SKM-1 (cell line): Measurements from ENCODE around the gene TBCE.
"Not testable (repeated sequence)": the region's sequence is repeated elsewhere in the genome, so short reads cannot be mapped to it uniquely, and the experiment has no call there.

Source experiments
- DNase-seq: peaks from one replicate; lab custom pipeline; 2025; ENCODE audit not compliant: unreplicated experiment; lab: John Stamatoyannopoulos, UW

TBCE gene

DNA sequence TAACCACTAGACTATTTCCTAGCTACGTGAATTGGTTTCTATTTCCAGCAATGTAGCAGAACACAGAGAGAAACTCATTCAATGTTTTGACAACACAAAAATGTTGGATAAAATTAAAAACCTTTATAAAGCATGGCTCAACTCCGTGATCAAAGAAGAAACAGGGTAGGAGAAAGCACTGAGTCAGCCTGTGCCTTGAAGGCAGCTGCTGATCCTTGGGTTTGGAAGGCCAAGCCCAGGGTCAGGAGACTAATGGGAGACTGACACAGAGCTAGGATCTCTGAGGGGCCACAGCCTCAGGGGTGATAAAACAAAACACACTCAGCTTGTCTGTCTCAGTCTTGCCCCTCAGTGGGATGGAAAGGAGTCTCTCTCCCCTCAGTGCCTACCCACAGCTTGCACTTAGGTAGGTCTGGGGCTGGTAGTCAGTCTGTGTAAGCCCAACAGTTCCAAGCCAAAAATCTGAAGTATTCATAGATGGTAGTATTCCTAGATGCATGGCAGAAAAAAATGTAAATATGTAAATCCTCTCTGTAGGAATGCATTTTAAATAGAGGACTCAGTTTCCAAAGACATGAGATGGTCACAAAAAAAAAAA lies 83.8 kb downstream of the TBCE start:
- no peak for DNase-seq

DNA sequence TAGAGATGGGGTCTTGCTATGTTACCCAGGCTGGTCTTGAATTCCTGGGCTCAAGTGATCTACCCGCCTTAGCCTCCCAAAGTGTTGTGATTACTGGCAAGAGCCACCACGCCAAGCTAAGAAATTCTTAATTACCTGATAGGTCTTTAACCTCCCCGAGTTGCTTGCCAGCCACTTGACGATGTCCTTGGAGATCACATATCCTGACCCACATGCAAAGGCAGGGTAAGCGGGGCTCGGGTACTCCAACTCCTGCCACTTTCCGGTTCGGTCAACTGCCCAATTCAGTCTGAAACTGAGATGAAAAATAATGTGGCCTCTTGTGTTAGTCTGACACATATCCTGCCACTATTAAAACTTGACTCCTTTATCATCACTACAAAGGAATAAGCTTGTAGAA lies 86.8 kb downstream of the TBCE start:
- DNase-seq, result no peak

DNA sequence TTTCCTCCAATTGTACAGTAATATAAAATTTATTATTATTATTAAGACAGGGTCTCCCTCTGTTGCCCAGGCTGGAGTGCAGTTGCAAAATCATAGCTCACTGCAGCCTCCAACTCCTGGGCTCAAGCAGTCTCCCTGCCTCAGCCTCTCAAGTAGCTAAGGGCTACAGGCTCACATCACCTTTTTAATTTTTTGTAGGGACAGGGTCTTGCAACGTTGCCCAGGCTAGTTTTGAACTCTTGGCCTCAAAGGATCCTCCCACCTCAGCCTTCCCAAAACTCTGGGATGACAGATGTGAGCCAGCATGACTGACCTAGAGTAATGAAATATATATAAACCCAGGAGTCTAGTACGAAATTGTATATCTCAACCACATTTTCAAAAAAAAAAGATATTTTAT lies 87.9 kb downstream of the TBCE start:
- DNase-seq, result no peak

DNA sequence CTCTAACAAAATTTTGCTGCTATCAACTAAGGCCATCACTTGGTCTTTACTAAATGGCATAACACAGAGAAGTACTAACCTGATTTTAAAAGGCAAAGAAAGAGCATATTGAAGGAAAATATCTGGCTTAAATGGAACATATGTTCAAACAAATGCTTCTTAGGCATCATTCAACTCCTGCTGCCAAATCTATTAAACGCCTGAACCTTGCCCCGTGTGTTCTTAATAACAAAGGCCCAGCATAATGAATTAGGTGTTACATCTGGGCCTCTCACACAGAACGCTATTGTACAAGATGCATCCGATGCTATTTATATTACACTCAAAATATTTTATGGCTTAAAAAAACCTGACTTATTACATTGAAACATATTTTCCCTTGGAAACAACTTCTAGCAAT lies 88.6 kb downstream of the TBCE start:
- no peak for DNase-seq

DNA sequence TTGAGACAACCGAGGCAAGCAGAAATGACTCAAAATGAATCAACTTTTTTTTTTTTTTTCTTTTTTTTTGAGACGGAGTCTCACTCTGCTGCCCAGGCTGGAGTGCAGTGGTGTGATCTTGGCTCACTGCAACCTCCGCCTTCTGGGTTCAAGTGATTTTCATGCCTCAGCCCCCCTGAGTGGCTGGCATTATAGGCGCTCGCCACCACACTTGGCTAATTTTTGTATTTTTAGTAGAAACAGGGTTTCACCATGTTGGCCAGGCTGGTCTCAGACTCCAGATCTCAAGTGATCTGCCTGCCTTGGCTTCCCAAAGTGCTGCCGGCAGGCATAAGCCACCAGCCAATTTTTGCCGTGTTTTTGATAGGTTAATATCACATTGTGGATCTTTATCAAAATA lies 90.6 kb downstream of the TBCE start:
- not testable (repeated sequence) for DNase-seq

DNA sequence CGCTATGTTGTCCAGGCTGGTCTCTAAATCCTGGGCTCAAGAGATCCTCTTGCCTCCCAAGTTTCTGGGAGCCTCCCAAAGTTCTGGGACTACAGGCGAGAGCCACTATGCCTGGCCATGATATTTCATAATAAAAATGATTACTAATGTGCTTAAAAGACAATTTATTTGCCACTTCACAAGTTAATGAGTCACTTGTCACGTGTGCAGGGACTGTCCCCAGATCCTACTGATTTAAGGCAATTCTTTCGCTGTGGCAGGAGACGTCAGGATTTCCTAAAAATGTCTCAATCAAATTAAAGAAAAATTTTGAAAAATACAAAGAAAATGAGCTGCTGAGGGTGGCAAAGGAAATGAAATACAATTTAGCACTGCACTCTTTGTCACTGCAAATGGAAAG lies 93.5 kb downstream of the TBCE start:
- DNase-seq, result no peak

DNA sequence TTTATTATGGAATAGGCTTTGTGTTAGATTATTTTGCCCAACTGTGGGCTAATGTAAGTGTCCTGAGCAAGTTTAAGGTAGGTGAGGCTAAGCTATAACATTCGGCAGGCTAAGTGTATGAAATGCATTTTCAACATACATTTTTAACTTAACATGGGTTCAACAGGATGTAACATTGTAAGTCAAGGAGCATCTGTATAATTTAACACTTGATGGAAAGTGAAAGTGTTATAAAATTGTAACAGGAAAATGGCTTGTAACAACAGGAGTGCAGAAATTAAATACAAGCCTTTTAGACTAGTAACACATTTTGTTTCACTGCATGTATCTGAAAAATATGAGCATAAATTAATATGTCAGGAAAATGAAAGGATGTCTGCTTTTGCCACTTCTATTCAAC lies 94.7 kb downstream of the TBCE start:
- no peak for DNase-seq

DNA sequence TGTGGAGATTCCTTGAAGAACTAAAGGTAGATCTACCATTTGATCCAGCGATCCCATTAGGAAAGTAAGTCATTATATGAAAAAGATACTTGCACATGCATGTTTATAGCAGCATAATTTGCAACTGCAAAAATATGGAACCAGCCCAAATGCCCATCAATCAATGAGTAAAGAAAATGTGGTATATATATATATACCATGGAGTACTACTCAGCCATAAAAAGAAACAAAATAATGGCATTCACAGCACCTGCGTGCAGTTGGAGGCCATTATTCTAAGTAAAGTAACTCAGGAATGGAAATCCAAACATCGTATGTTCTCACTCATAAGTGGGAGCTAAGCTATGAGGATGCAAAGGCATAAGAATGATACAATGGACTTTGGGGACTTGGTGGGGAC lies 95.6 kb downstream of the TBCE start:
- not testable (repeated sequence) for DNase-seq

DNA sequence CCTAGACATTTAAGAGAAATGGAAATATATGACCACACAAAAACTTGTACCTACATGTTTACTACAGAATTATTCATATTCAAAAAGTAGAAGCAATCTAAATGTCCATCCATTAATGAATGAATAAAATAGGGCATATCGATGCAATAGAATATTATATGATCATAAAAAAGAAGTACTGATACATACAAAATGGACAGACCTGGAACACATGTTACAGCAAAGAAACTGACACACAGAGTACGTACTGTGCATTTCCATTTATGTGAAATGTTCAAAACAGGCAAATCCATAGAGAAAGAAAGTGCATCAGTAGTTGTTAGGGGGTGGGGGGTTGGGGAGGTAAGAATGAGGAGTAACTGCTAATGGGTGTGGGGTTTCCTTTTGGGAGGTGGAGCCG lies 97.8 kb downstream of the TBCE start:
- no peak for DNase-seq

DNA sequence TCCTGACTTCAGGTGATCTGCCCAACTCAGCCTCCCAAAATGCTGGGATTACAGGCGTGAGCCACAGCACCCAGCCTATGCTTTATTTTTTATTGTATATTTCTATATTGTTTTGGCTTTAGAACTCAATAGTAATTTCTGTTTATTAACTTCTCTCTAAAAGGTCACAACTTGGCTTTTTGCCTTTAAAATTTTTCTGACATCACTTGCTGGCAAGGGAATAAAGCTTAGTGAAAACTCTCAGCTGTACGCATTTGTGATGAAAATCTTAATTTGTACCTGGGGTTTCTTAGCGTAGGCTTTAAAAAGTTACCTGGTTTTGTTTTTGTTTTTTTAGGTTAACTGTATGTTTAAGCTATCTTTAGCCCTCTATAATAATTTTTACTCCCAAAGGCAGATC lies 100.8 kb downstream of the TBCE start:
- no peak for DNase-seq

DNA sequence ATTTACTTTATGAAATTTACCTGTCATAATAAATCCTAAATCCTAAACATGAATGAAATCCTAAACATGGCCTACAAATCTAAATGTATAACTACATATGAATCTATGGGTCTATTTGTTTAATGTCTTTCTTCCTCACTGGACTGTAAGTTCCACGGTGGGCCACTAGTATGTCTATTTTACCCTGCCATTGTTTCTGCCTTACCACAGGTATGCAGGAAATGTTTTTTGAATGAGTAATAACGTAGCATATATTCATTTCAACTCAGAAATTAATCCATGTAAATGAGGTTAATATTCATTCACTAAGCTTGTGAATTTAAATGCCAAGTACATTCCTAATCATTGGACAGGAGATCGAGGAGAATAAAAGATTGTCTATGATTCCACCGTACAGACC lies 101.7 kb downstream of the TBCE start:
- no peak for DNase-seq

DNA sequence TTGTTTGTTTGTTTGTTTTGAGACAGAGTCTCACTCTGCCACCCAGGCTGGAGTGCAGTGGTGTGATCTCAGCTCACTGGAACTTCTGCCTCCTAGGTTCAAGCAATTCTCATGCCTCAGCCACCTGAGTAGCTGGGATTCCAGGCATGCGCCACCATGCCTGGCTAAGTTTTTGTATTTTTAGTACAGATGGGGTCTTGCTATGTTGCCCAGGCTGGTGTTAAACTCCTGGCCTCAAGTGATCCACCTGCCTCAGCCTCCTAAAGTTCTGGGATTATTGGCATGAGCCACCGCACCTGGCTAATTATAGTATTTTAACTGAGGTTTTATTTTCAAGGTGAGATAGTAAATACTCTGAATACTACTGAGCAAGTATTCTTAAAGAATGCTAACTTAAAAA lies 102.7 kb downstream of the TBCE start:
- not testable (repeated sequence) for DNase-seq

DNA sequence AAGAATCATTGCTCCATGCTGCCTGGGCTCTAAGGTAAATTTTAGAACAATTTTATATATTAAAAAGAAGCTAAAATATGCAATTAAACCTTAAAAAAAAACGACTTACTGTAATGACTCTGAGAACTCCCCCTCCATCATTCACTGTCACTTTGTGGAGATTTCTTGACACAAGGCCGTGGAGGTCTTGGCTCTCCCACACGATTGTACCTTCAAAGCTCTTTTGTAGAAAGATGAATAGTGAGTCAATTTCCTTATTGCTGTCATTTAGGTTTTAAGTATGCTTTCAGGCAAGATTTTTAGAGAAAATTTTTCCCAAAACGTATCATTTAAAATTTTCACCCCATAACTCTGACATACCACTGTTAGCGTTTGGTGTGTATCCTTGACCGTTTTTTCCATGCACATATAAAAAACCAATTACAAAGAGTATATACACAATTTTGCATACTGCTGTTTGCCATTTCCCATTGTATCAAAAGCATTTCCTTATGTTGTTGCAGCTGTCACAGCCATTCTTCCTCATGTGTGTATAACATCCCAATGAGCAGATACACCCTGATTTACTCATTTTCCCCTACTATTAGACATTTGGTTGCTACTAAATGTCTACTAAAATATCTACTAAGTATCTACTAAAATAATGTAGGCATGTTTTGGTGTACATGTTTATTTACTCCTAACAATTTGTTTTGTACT lies 103.7 kb downstream of the TBCE start:
- DNase-seq, result no peak

DNA sequence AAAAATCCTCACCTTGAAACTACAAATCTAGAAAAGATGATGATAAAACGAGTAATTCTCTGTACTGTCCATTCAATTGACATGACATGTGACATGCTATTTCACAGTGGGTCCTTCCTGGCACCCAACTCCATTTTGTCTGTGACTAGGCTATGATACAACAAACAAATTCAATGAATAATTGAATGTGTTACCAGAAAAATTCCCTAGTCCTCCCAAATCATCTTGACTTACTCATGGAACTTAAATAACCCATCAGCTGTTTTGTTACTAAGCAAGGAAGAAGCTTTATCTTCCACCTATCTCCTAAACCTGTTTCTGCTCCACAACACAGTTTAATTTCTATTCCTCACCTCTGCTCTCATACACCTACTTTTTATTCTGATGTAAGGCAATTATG lies 106.6 kb downstream of the TBCE start:
- no peak for DNase-seq

DNA sequence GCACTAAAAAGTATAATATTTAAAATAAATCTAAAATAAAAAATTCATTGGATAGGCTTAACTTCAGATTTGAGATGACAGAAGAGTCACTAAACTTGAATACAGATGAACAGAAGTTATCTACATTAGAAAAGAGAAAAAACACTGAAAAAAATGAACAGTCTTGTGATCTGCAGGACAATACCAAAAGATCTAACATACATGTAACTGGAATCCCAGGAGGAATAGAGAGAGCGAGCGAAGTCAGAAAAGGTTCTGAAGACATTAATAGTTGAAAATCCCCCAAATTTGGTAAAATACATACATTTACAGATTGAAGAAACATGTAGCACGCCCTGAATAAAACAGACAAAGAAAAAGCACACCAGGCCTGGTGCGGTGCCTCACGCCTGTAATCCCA lies 115.9 kb downstream of the TBCE start:
- no peak for DNase-seq

DNA sequence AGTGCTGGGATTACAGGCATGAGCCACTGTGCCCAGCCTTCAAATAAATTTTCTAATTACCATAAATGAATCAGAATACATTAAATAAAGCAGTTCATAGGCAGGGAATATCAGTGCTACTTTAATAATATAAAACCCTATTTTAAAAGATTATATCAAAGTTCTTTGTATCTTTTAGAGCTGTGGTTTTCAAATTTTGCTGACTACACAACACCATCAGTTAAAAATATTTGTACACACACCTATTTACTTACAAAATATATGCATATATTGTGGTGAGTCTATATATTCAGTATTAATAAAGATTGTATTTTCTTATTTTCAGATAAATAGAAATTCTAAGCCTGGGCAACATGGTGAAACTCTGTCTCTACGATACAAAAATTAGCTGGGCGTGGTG lies 118.3 kb downstream of the TBCE start:
- DNase-seq, result no peak

DNA sequence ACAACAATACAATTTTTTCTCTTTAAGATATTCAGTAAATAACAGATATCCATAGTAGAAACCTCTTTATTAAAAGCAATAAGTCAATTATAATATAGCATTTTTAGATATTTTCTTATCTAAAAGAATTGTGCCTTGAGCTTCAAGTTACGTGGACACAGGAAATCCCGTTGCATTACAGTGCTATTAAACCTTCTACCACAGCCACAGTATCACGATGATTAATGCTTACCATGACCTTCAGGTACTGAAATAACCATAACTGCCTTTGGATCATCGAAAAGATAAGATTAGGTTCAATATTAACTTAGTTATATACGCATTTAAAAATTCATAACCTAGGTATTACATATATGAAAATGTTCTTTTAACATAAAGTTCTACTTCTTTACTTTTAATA lies 119.1 kb downstream of the TBCE start:
- DNase-seq, result no peak

DNA sequence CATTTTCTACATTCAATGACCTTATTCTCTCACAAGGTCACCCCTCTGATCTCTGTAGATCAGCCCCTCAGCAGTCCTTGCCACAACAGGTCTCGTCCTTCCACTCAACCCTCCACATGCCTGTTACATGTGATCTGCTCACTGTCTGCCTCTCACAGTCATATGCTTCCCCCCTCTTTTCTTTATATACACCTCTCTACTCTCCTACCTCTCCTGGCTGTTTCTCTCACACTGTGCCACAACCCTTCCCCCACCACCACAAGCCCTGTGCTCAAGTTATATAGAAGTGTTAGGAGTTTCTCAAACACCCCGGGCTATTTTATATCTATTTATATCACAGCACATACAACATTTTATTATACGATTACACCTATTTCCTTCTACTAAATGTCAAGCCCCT lies 124.4 kb downstream of the TBCE start:
- DNase-seq, result no peak

DNA sequence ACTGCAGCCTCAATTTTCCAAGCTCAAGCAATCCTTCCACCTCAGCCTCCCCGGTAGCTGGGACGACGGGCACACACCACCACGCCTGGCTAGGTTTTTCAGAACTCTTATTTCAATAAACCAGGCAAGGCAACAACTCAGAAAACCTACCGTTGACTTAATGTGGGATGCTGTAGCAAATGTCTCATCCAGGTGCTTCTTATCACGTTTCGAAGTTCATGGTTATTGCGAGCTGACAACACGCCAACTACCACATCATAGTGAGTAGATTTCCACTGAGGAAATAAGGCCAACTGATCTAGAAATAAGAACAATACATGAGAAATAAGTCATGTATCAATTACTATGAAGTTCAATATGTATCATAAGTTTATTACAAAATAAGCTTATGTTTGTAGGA lies 127.3 kb downstream of the TBCE start:
- DNase-seq, result no peak

DNA sequence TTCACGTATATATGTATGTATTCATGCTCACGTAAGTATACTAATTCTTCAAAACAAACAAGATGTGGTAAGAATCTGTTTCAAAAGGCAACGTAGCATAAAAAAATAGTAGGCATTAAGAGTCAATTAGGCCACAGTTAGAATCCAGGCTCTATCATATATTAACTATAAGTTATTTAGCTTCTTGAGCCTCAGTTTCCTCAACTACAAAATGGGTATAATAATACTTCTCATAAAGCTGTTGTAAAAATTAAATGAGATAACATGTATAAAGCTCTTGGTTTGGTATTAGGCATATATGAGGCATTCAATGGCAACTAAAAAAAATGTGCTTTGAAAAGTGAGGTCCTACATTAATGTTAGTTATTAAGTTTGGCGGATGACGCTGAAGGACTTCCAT lies 127.8 kb downstream of the TBCE start:
- DNase-seq, result no peak

DNA sequence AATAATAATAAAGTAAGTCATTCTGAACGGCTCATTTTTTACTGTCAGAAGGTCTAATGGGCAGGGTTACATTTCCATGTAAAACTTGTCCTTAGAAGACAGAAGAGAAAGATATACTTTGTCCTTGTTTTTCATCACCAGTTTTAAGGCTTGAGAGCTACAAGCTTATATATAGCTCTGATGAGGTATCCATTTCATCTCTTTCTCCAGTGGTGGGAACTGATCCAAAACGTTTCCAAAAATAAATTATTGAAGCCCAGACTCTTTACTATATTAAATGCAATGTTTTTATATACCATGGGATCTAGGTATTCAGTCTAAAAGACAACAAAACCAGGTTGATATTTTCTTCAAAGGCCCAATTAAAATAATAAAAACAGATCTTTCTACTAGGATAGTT lies 128.3 kb downstream of the TBCE start:
- DNase-seq, result no peak

DNA sequence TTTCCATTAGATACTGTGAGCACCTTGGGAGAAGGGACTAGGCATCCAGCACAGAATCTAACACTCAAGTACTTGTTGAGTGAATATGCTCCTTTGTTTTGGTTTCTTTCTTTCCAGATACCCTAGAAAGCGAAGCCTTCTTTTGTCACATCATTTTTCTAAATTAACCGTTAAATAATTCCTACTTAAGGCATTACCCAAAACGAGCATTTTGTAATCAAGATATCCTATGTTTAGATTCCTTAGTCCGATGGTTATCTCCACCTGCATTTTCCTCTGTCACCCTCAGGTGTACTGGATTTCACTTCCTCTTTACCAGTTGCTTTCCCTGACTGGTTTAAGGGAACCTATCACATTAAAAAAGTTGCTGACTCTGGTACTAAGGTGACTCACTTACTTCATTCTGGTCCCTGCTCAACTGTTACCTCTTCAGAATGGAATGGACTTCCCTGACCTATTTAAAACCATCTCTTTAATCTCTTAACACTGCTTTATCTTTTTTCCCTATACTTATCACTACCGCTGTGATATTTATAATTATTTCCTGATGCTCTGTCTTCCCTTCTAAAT lies 133.8 kb downstream of the TBCE start:
- DNase-seq, result no peak
